Endodermal cell (in vitro differentiated cells): ENCODE measurements around the gene SYNGR1. TPM values are rescaled to one million over a fixed set of nuclear protein-coding genes. Genes with fewer than 3 reads are reported as not detected.

Source experiments
- DNase-seq: peaks from one replicate; pipeline ENCODE4 v3.0.0-alpha.2; 2017
- H3K27ac ChIP-seq: 2 replicates; pipeline ENCODE4 v1.5.1; 2013; ENCODE audit warnings: mild to moderate bottlenecking, low read depth, low read length, moderate library complexity
- H3K27me3 ChIP-seq: 2 replicates; pipeline ENCODE4 v1.6.1; 2013; ENCODE audit warnings: mild to moderate bottlenecking, low read length, moderate library complexity; ENCODE audit not compliant: insufficient read depth, control insufficient read depth, poor library complexity, severe bottlenecking
- H3K36me3 ChIP-seq: 2 replicates; pipeline ENCODE4 v1.7.0; 2013; ENCODE audit warnings: mild to moderate bottlenecking, low read length, moderate library complexity; ENCODE audit not compliant: control insufficient read depth, insufficient read depth
- H3K4me1 ChIP-seq: one replicate; pipeline ENCODE4 v1.7.0; 2013; ENCODE audit warnings: low read length; ENCODE audit not compliant: control insufficient read depth, insufficient read depth
- H3K4me3 ChIP-seq: 2 replicates; pipeline ENCODE4 v1.5.1; 2013; ENCODE audit warnings: mild to moderate bottlenecking, low read length, moderate library complexity
- H3K9ac ChIP-seq: 2 replicates; pipeline ENCODE4 v1.6.1; 2013; ENCODE audit warnings: mild to moderate bottlenecking, low read length, moderate library complexity; ENCODE audit not compliant: poor library complexity, severe bottlenecking; ENCODE audit errors: extremely low read depth
- H3K9me3 ChIP-seq: 2 replicates; pipeline ENCODE4 v1.6.1; 2013; ENCODE audit warnings: mild to moderate bottlenecking, low read length, moderate library complexity; ENCODE audit not compliant: control insufficient read depth
- H3K27ac Mint-ChIP-seq: 2 replicates; pipeline ENCODE4 v1.8.0; 2020; ENCODE audit warnings: mixed read lengths
- H3K27me3 Mint-ChIP-seq: 2 replicates; pipeline ENCODE4 v1.8.0; 2021; ENCODE audit warnings: mild to moderate bottlenecking, mixed read lengths; ENCODE audit not compliant: insufficient read depth
- H3K36me3 Mint-ChIP-seq: 2 replicates; pipeline ENCODE4 v1.8.0; 2020; ENCODE audit warnings: low read depth, mixed read lengths
- H3K4me1 Mint-ChIP-seq: 2 replicates; pipeline ENCODE4 v1.8.0; 2020; ENCODE audit warnings: mixed read lengths
- H3K4me3 Mint-ChIP-seq: 2 replicates; pipeline ENCODE4 v1.8.0; 2020; ENCODE audit warnings: mild to moderate bottlenecking, moderate library complexity, mixed read lengths
- H3K9me3 Mint-ChIP-seq: 2 replicates; pipeline ENCODE4 v1.8.0; 2020; ENCODE audit warnings: mild to moderate bottlenecking, mixed read lengths
- CTCF ChIP-seq: fragments of 200-600 bp; sonication (generic); conservative IDR thresholded peaks from 2 replicates; pipeline ENCODE4 v1.5.0; 2021; ENCODE audit warnings: antibody characterized with exemption, mild to moderate bottlenecking
- WGBS, 2 experiments: methylation state at CpG; one replicate each; pipeline versions ENCODE4 v1.1.5 to v1.1.7; 2013; ENCODE audit warnings: missing lambda C conversion rate in 2 of 2, mixed read lengths in 1 of 2; ENCODE audit not compliant: insufficient coverage in 1 of 2, insufficient read length in 1 of 2; 5-methylcytosine and 5-hydroxymethylcytosine counted together
- total RNA-seq, 2 donors: library from RNA; stranded (reverse); fragmentation: NEBNext Ultra II Directional in 1 of 2; extraction: Animal tissue kit (Norgen Biotek cat#: 25700) in 1 of 2; gene quantifications; 2 replicates in 1 of 2; 3 replicates in 1 of 2; pipeline ENCODE4 v1.2.1, GENCODE V29; 2021

Gene SYNGR1
- total RNA-seq, 2 donors from 2014 or later: 19.0 to 36.3 TPM

- Histone ChIP-seq H3K9me3 (no peaks in the 10 kb centered on the region), H3K27ac (no peak overlapping the region), H3K4me1 (peaks cover 6% of the 10 kb centered on the region), H3K9ac (no peak overlapping the region), H3K36me3 (no peaks in the 10 kb centered on the region), H3K27me3 (no peaks in the 10 kb centered on the region), H3K4me3 (no peak overlapping the region)
- WGBS, 2 experiments: 76 to 79% methylated on average over 6 to 8 of the region's 8 CpGs
- Mint-ChIP-seq H3K4me3 (peak overlapping the region; percentile 71), H3K36me3 (no peaks in the 10 kb centered on the region), H3K4me1 (peaks cover 10% of the 10 kb centered on the region), H3K27me3 (peaks cover 5% of the 10 kb centered on the region), H3K27ac (peak overlapping the region; percentile 65), H3K9me3 (no peaks in the 10 kb centered on the region)
- DNase-seq: peak; percentile 73
- TF ChIP-seq CTCF: no peak
Observed at GRCh38 chr22:39351689-39352214, 2.0 kb downstream of the SYNGR1 start.

GRCh38 chr22:39352306-39352891, 2.6 kb downstream of the SYNGR1 start:
- Mint-ChIP-seq H3K27me3 (peaks cover 5% of the 10 kb centered on the region), H3K36me3 (no peaks in the 10 kb centered on the region), H3K4me3 (no peak overlapping the region), H3K9me3 (no peaks in the 10 kb centered on the region), H3K27ac (no peak overlapping the region), H3K4me1 (peaks cover 10% of the 10 kb centered on the region)
- TF ChIP-seq CTCF: no peak
- Histone ChIP-seq H3K9me3 (no peaks in the 10 kb centered on the region), H3K4me3 (no peak overlapping the region), H3K36me3 (no peaks in the 10 kb centered on the region), H3K4me1 (peaks cover 6% of the 10 kb centered on the region), H3K27me3 (no peaks in the 10 kb centered on the region), H3K27ac (no peak overlapping the region), H3K9ac (no peak overlapping the region)
- WGBS, 2 experiments: 91 to 98% methylated on average over 7 of the region's 7 CpGs
- DNase-seq: no peak

GRCh38 chr22:39353346-39353745, 3.6 kb downstream of the SYNGR1 start:
- Mint-ChIP-seq H3K4me1 (peaks cover 10% of the 10 kb centered on the region), H3K4me3 (no peak overlapping the region), H3K27ac (no peak overlapping the region), H3K27me3 (peaks cover 5% of the 10 kb centered on the region), H3K36me3 (peaks cover 2% of the 10 kb centered on the region), H3K9me3 (no peaks in the 10 kb centered on the region)
- no peaks in the 10 kb centered on the region for H3K36me3 ChIP-seq
- no peak overlapping the region for H3K4me3 ChIP-seq
- TF ChIP-seq CTCF: no peak
- H3K27me3 ChIP-seq: no peaks in the 10 kb centered on the region
- H3K27ac ChIP-seq: no peak overlapping the region
- no peak for DNase-seq
- H3K9ac ChIP-seq: no peak overlapping the region
- H3K4me1 ChIP-seq: peaks cover 6% of the 10 kb centered on the region
- WGBS, 2 experiments: 95 to 98% methylated on average over 8 to 9 of the region's 9 CpGs
- no peaks in the 10 kb centered on the region for H3K9me3 ChIP-seq
